ENCODE measurements around the gene NUDT14.

DNA sequence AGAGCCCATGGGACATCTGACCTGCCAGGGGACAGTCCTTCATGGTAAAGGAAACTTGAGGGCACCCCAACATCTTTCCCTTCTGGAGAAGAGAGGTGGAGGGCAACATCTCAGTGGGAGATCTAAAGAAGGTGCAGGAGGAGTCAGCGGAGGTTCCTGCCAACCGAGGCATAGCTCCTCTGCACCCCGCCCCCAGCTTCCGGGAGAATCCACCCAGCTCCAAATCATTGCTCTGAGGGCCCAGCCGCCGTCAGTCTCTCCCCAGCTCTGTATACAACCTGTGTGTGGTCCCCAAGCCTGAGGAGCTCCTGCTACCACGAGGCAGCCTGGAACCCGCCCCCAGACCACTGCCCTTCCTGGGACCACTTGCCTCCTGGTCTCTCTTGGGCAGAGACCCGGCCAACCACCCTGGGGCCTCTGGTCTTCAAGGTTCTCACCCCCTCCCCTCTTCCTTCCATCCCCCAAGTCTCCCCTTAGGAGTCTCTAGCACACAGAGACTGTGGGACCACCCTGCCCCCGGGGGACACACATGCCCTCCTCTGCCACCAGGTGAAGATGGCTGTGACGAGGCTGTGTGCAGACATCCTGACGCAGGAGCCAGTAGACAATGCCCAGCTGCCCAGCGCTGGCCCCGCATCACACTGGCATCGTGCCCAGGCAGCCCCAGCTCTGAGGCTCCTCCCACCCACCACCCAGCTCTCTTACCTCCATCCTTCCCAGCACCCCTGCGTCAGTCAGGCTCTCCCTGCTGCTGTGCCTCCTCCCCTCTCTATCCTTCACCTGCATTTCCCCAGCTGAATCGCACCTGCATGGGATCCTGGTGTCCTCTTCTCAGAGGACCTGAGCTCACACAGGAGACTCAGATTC is 13.0 kb upstream of the NUDT14 start:
- TF ChIP-seq CTCF (IDR thresholded peaks at IDR 0.05) (no peak), POLR2A (IDR thresholded peaks at IDR 0.05) (no peak)

Data from esophagus squamous epithelium (tissue), 4 donors.